Transverse colon (tissue), 4 donors: Measurements from ENCODE around the gene KIAA1328. TPM values are rescaled to one million over a fixed set of nuclear protein-coding genes. Genes with fewer than 3 reads are reported as not detected.

Source experiments
- DNase-seq: peaks from one replicate; pipeline ENCODE4 v3.0.0-alpha.2; 2019
- H3K27ac ChIP-seq, 4 donors: fragments of 200-600 bp; sonication (generic); 2 replicates each; pipeline ENCODE4 v1.5.1; 2016 to 2018; ENCODE audit warnings: inconsistent platforms in 4 of 4
- H3K27me3 ChIP-seq: fragments of 200-600 bp; sonication (generic); 2 replicates; pipeline ENCODE4 v1.5.1; 2017; ENCODE audit warnings: inconsistent platforms
- H3K36me3 ChIP-seq, 4 donors: fragments of 200-600 bp; sonication (generic); 2 replicates each; pipeline ENCODE4 v1.5.1; 2017 to 2019; ENCODE audit warnings: inconsistent platforms in 4 of 4
- H3K4me1 ChIP-seq, 4 donors: fragments of 200-600 bp; sonication (generic); 2 replicates each; pipeline ENCODE4 v1.5.1; 2017 to 2020; ENCODE audit warnings: inconsistent platforms in 4 of 4
- H3K4me3 ChIP-seq, 4 donors: fragments of 200-600 bp; sonication (generic); 1 replicate in 1 of 4; 2 replicates in 3 of 4; pipeline versions ENCODE4 v1.5.1 to v1.6.1; 2017 to 2019; ENCODE audit warnings: inconsistent platforms in 4 of 4
- H3K9me3 ChIP-seq, 2 donors: fragments of 200-600 bp; sonication (generic); 2 replicates each; pipeline ENCODE4 v1.5.1; 2017 to 2019; ENCODE audit warnings: inconsistent platforms in 2 of 2
- CTCF ChIP-seq, 5 experiments: fragments of 200-600 bp in 3 of 5; fragments of 450-650 bp in 2 of 5; sonication (generic) in 3 of 5; IDR thresholded peaks; 1 replicate in 2 of 5; 2 replicates in 3 of 5; pipeline ENCODE4 v1.5.1; 2016 to 2017; ENCODE audit warnings: antibody characterized with exemption in 5 of 5, inconsistent platforms in 3 of 5, mild to moderate bottlenecking in 2 of 5, moderate library complexity in 1 of 5
- EP300 ChIP-seq: sonication (generic); formaldehyde crosslinking; IDR thresholded peaks from one replicate; pipeline ENCODE4 v1.6.1; 2017; ENCODE audit warnings: antibody characterized with exemption, low read depth
- POLR2A ChIP-seq: fragments of 450-650 bp; IDR thresholded peaks from one replicate; pipeline ENCODE4 v1.6.1; 2016; ENCODE audit warnings: antibody characterized with exemption, mild to moderate bottlenecking, moderate library complexity
- POLR2AphosphoS5 ChIP-seq, 3 donors: sonication (generic); formaldehyde crosslinking; IDR thresholded peaks; one replicate each; pipeline ENCODE4 v1.6.1; 2016; ENCODE audit warnings: antibody characterized with exemption in 3 of 3
- WGBS, 2 donors: methylation state at CpG; one replicate each; pipeline ENCODE4 v1.1.5; 2018; ENCODE audit warnings: low coverage in 1 of 2; 5-methylcytosine and 5-hydroxymethylcytosine counted together
- in situ Hi-C, 4 donors: fragments of 200-750 bp; cut with MboI; loops; one replicate each; pipeline versions ENCODE4 v1.15.0 to v1.15.1; 2017; ENCODE audit warnings: low sequenced_read_pairs in 3 of 4, low pct_ligation_motif_present in 1 of 4, low pct_unique_long_range_greater_than_20kb in 1 of 4
- intact Hi-C: fragments of 100-400 bp; cut with DNase I; formaldehyde crosslinking; loops from one replicate; pipeline ENCODE4 v1.15.1; 2023; ENCODE audit warnings: low total_unique reads
- total RNA-seq, 4 donors: library from RNA; depleted of rRNA; stranded (reverse); fragments of >200 nt; gene quantifications; one replicate each; pipeline ENCODE4 v1.1.0, GENCODE V29; 2016

The KIAA1328 gene
- total RNA-seq, 4 donors from 2014 or later = 3.6 to 14.3 (median 11.3) TPM

- in situ Hi-C loops (no loop called here), intact Hi-C loops (no loop called here)
- Histone ChIP-seq H3K4me3 (no peak overlapping the region), H3K27me3 (no peaks in the 10 kb centered on the region), H3K9me3 (no peaks in the 10 kb centered on the region), H3K27ac (no peak overlapping the region), H3K36me3 (no peaks in the 10 kb centered on the region), H3K4me1 (peaks cover 0 to 12% (median 2%) of the 10 kb centered on the region in 4 donors)
- WGBS, 2 donors = 92 to 95% methylated on average over 2 of the region's 2 CpGs
- TF ChIP-seq POLR2A (no peak), POLR2AphosphoS5 (IDR thresholded peaks at IDR 0.05) (no peak), EP300 (no peak), CTCF (IDR thresholded peaks at IDR 0.05) (no peak)
- no peak for DNase-seq
Observed at GRCh38 chr18:36885981-36886380, 57.1 kb downstream of the KIAA1328 start.

GRCh38 chr18:36887114-36887513 lies 58.2 kb downstream of the KIAA1328 start:
- Histone ChIP-seq H3K36me3 (no peaks in the 10 kb centered on the region), H3K27me3 (no peaks in the 10 kb centered on the region), H3K9me3 (no peaks in the 10 kb centered on the region), H3K4me3 (no peak overlapping the region), H3K27ac (no peak overlapping the region), H3K4me1 (peaks cover 0 to 12% (median 2%) of the 10 kb centered on the region in 4 donors)
- in situ Hi-C loops = no loop called here
- intact Hi-C loops = no loop called here
- TF ChIP-seq EP300 = no peak
- no peak for TF ChIP-seq POLR2A
- TF ChIP-seq POLR2AphosphoS5 (IDR thresholded peaks at IDR 0.05) = no peak
- TF ChIP-seq CTCF (IDR thresholded peaks at IDR 0.05) = no peak
- no peak for DNase-seq

- intact Hi-C loops (no loop called here), in situ Hi-C loops (no loop called here)
- Histone ChIP-seq H3K4me3 (no peak overlapping the region), H3K27ac (no peak overlapping the region), H3K36me3 (no peaks in the 10 kb centered on the region), H3K27me3 (no peaks in the 10 kb centered on the region), H3K9me3 (no peaks in the 10 kb centered on the region), H3K4me1 (peaks cover 0 to 12% (median 2%) of the 10 kb centered on the region in 4 donors)
- TF ChIP-seq POLR2A = no peak
- no peak for TF ChIP-seq POLR2AphosphoS5 (IDR thresholded peaks at IDR 0.05)
- no peak for TF ChIP-seq EP300
- TF ChIP-seq CTCF (IDR thresholded peaks at IDR 0.05) = no peak
- DNase-seq = no peak
- 52 to 60% methylated on average over 1 of the region's 1 CpG for WGBS, 2 donors
Observed at GRCh38 chr18:36887864-36888263, 58.9 kb downstream of the KIAA1328 start.

- Histone ChIP-seq H3K27ac (no peak overlapping the region), H3K4me3 (no peak overlapping the region), H3K9me3 (no peaks in the 10 kb centered on the region), H3K27me3 (no peaks in the 10 kb centered on the region), H3K4me1 (peaks cover 0 to 12% (median 2%) of the 10 kb centered on the region in 4 donors), H3K36me3 (no peaks in the 10 kb centered on the region)
- in situ Hi-C loops = no loop called here
- intact Hi-C loops = no loop called here
- no peak for TF ChIP-seq CTCF (IDR thresholded peaks at IDR 0.05)
- no peak for TF ChIP-seq POLR2A
- TF ChIP-seq POLR2AphosphoS5 (IDR thresholded peaks at IDR 0.05) = no peak
- no peak for TF ChIP-seq EP300
- no peak for DNase-seq
Observed at GRCh38 chr18:36888778-36889177, 59.9 kb downstream of the KIAA1328 start.
